Activated CD8-positive, alpha-beta memory T cell treated with anti-CD3 and anti-CD28 coated beads, Interleukin-2, amount 50 U/mL, for 1 hour (primary cell): ENCODE data around the gene LYRM4.

ENCODE experiments used
- DNase-seq: peaks from one replicate; pipeline ENCODE4 v3.0.0-alpha.2; 2020; ENCODE audit errors: extremely low read depth

LYRM4 gene

DNA sequence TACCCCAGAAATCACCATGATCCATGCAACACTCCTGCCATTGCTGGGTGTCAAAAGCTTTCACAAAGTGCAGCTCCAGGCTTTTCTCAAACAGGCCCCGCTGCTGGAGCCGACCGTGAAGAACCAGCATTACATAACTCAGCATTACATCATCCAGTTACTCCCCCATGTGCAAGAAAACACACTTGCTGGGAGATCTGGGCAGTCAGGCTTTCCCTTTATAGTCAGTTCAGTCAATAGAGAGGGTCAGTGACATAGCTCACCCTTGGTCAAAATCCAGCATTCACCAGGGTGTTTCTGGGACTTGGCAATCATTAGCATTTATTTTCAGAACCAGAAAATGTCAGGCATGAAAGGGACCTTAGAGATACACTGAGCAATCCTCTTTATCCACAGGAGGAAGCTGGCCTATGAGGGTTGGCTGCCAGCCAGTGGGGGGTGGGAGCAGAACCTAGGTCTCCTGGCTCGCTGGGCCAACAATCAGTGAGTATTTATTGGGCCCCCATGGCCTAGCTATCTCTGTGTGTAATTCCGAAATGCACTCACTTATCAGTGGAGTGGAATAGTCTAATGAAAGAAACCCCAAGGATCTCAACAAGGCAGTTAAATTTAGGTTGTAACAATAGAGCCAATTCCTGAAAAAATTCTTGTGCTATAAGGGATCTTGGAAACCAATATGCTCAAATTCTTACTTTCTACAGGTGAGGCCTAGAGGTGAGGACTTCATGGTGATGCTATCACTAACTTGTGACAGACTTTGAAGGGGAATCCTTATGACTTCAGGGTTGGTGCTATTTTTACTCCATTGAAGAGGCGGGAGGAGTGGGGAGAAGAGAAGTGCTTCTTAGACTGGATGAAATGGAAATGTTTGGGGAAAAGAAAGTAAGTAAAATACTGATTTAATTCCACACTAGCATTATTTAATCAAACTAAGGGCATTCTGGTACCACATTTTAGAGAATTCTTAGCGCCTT lies 54.6 kb downstream of the LYRM4 start:
- no peak for DNase-seq

DNA sequence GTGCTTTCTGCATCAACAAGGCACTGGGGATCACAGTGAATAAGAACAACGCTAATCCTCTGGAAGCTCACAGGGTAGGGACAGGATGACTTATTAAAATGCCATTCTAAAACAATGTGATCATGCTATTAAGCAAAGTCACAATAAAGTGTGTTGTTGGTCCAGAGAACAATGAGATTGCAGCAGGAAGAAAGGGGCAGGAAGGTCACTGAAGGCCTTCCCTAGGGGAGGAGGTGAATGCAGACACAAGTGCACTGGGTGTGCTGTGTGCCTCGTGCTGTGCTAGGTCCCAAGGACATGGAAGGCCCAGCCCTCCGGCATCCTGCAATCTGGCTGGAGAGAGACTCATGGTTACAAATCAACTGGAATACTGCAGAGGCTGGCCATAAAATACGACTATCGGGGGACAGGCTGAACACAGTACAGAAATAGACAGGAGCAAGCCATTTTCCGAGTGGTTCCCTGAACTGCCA lies 55.7 kb downstream of the LYRM4 start:
- no peak for DNase-seq

DNA sequence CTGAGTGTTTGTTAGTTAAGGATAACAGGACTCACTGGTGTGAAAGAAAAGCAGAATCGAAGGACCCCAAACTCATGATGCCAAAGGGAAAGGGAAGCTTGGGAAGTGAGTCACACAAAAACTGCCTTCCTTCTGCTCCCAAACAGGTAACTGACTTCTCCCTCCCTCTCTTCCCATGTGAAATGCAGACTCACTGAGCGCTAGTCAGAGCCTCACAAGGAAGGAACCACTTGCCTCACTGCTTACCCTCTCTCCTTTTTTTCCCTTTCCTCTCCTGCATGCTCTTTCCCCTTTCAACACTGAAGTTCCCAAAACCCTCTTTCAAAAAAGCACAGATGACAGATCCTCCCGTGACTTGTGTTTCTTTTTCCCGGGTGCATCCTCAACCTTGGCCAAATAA lies 56.4 kb downstream of the LYRM4 start:
- no peak for DNase-seq

GRCh38 chr6:5203546-5203945 lies 57.2 kb downstream of the LYRM4 start:
- no peak for DNase-seq

- no peak for DNase-seq
Measured at GRCh38 chr6:5202941-5203340, 57.8 kb downstream of the LYRM4 start.

GRCh38 chr6:5202206-5202605 lies 58.5 kb downstream of the LYRM4 start:
- DNase-seq: no peak

- DNase-seq: no peak
Measured at GRCh38 chr6:5201271-5201670, 59.5 kb downstream of the LYRM4 start.

- DNase-seq: no peak
Measured at GRCh38 chr6:5199702-5200101, 61.0 kb downstream of the LYRM4 start.

DNA sequence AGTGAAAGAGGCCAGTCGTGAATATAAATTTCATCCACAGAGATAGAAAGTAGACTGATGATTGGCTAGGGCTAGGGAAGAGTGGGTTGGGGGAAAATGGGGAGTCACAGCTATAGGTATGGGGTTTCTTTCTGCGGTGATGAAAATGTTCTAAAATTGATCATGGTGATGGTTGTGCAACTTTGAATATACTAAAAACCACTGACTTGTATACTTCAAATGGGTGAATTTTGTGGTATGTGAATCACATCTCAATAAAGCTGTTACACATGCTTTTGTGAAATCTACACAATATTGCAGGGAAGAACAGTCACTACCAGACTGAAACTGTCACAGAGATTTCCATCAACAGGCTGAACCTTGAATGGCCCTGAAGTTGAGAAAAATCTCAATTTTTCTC lies 61.5 kb downstream of the LYRM4 start:
- no peak for DNase-seq

- no peak for DNase-seq
Measured at GRCh38 chr6:5197084-5197483, 63.7 kb downstream of the LYRM4 start.

- DNase-seq: no peak
Measured at GRCh38 chr6:5192135-5192794, 68.5 kb downstream of the LYRM4 start.

DNA sequence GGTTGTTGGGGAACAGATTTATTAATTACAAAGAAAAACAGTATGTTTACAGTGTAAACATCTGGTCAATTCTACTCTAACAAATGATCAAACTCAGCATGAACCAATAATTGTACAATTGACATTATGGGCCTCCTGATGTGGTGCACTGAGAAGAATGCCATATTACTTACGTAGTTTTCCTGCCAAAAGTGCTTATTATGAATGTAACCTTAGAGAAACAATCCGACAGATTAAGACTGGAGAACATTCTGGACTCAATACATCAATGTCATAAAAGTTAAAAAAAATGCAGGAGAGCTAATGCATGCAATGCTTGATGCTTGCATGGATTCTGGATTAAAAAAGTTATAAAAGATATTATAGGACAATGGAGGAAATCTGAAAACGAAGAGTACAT lies 69.0 kb downstream of the LYRM4 start:
- DNase-seq: no peak

GRCh38 chr6:5191222-5191621 lies 69.5 kb downstream of the LYRM4 start:
- no peak for DNase-seq

- no peak for DNase-seq
Measured at GRCh38 chr6:5190507-5190906, 70.2 kb downstream of the LYRM4 start.

DNA sequence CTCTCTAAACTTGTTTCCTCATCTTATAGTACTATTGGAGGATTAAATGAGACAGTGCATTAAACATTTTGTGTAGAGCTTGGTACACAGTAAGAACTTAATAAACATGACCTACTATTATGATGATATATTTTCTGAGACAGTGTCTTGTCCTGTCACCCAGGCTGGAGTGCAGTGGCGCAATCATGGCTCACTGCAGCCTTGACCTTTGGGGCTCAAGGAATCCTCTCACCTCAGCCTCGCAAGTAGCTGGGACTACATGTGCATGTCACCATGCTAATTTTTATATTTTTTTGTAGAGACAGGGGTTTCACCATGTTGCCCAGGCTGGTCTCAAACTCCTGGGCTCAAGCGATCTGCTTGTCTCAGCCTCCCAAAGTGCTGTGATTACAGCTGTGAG lies 72.1 kb downstream of the LYRM4 start:
- DNase-seq: no peak

- DNase-seq: no peak
Measured at GRCh38 chr6:5184878-5185277, 75.9 kb downstream of the LYRM4 start.

- no peak for DNase-seq
Measured at GRCh38 chr6:5184218-5184617, 76.5 kb downstream of the LYRM4 start.

- DNase-seq: no peak
Measured at GRCh38 chr6:5181510-5182317, 79.0 kb downstream of the LYRM4 start.

- DNase-seq: no peak
Measured at GRCh38 chr6:5180636-5181035, 80.1 kb downstream of the LYRM4 start.

DNA sequence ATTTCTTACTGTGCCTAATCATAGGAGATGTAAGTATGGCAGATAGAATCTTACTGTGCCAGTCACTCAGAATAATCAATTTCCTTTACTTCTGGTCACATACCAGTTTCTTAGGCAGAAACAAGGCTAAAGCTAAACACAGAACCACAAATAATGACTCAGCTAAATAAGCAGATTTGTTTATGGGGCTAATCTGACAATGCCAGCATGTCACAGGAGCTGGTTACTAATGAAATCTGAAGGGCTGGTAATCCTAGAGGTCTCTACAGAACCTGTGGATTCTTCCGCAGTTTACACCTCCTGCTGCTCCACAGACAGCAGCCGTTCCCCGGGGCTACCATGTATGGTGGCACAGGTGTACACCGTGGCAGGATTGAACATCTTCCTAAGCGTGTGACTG lies 80.8 kb downstream of the LYRM4 start:
- DNase-seq: no peak

- DNase-seq: no peak
Measured at GRCh38 chr6:5178806-5179205, 81.9 kb downstream of the LYRM4 start.

GRCh38 chr6:5175635-5176034 lies 85.1 kb downstream of the LYRM4 start:
- DNase-seq: no peak
